ENCODE data around the gene PIK3R2. TPM values are rescaled to one million over a fixed set of nuclear protein-coding genes. Genes with fewer than 3 reads are reported as not detected.

The PIK3R2 gene
- total and polyA plus RNA-seq, 2 donors, result 6.5 to 15.1 TPM

GRCh38 chr19:18185538-18185937 lies 32.6 kb downstream of the PIK3R2 start:
- no peaks in the 10 kb centered on the region for H3K4me1 ChIP-seq (ENCODE audit: control insufficient read depth in 2 of 2, insufficient read depth in 2 of 2, low read length in 2 of 2)
- WGBS, result 93% methylated on average over 6 of the region's 6 CpGs
- H3K27me3 ChIP-seq (ENCODE audit: control insufficient read depth in 2 of 2, insufficient read depth in 1 of 2, low read length in 1 of 2), result peaks cover 0 to 3% of the 10 kb centered on the region in 2 donors
- no peak for DNase-seq (ENCODE audit: low read depth in 6 of 9, low spot score in 9 of 9)
- H3K9me3 ChIP-seq (ENCODE audit: control insufficient read depth in 2 of 2, insufficient read depth in 1 of 2, low read length in 1 of 2), result no peaks in the 10 kb centered on the region
- no peak overlapping the region for H3K4me3 ChIP-seq (ENCODE audit: low read length in 2 of 2)
- H3K36me3 ChIP-seq (ENCODE audit: control insufficient read depth in 2 of 2, insufficient read depth in 2 of 2, low read length in 1 of 2), result no peaks in the 10 kb centered on the region
- no peak overlapping the region for H3K27ac ChIP-seq (ENCODE audit: low read depth in 1 of 2, low read length in 1 of 2)

- Histone ChIP-seq H3K4me3 (ENCODE audit: low read length in 2 of 2) (no peak overlapping the region), H3K4me1 (ENCODE audit: control insufficient read depth in 2 of 2, insufficient read depth in 2 of 2, low read length in 2 of 2) (peaks cover 12 to 27% of the 10 kb centered on the region in 2 donors), H3K27me3 (ENCODE audit: control insufficient read depth in 2 of 2, insufficient read depth in 1 of 2, low read length in 1 of 2) (no peaks in the 10 kb centered on the region), H3K27ac (ENCODE audit: low read depth in 1 of 2, low read length in 1 of 2) (no peak overlapping the region), H3K36me3 (ENCODE audit: control insufficient read depth in 2 of 2, insufficient read depth in 2 of 2, low read length in 1 of 2) (no peaks in the 10 kb centered on the region), H3K9me3 (ENCODE audit: control insufficient read depth in 2 of 2, insufficient read depth in 1 of 2, low read length in 1 of 2) (peaks cover 0 to 5% of the 10 kb centered on the region in 2 donors)
- WGBS, result 98% methylated on average over 4 of the region's 4 CpGs
- DNase-seq (ENCODE audit: low read depth in 6 of 9, low spot score in 9 of 9), result no peak
Measured at GRCh38 chr19:18190278-18190677, 37.3 kb downstream of the PIK3R2 start.

GRCh38 chr19:18191640-18192062 lies 38.7 kb downstream of the PIK3R2 start:
- H3K9me3 ChIP-seq (ENCODE audit: control insufficient read depth in 2 of 2, insufficient read depth in 1 of 2, low read length in 1 of 2), result peaks cover 0 to 5% of the 10 kb centered on the region in 2 donors
- peak overlapping the region; percentile 62 to 84 for H3K27ac ChIP-seq (ENCODE audit: low read depth in 1 of 2, low read length in 1 of 2)
- H3K4me1 ChIP-seq (ENCODE audit: control insufficient read depth in 2 of 2, insufficient read depth in 2 of 2, low read length in 2 of 2), result peaks cover 12 to 27% of the 10 kb centered on the region in 2 donors
- 87% methylated on average over 5 of the region's 5 CpGs for WGBS
- no peak overlapping the region for H3K4me3 ChIP-seq (ENCODE audit: low read length in 2 of 2)
- peaks cover 7 to 8% of the 10 kb centered on the region in 2 donors for H3K36me3 ChIP-seq (ENCODE audit: control insufficient read depth in 2 of 2, insufficient read depth in 2 of 2, low read length in 1 of 2)
- H3K27me3 ChIP-seq (ENCODE audit: control insufficient read depth in 2 of 2, insufficient read depth in 1 of 2, low read length in 1 of 2), result no peaks in the 10 kb centered on the region
- no peak for DNase-seq (ENCODE audit: low read depth in 6 of 9, low spot score in 9 of 9)

GRCh38 chr19:18192673-18193387 lies 39.9 kb downstream of the PIK3R2 start, which contains the start of gene MPV17L2:
Gene MPV17L2 (plus strand): TSS chr19:18193218. CDS start chr19:18193282, 64 bp downstream.
- peak; percentile 92 to 99 (median 98) for DNase-seq (ENCODE audit: low read depth in 6 of 9, low spot score in 9 of 9)
- Histone ChIP-seq H3K9me3 (ENCODE audit: control insufficient read depth in 2 of 2, insufficient read depth in 1 of 2, low read length in 1 of 2) (peaks cover 0 to 5% of the 10 kb centered on the region in 2 donors), H3K27ac (ENCODE audit: low read depth in 1 of 2, low read length in 1 of 2) (peak within 1 kb of the TSS; percentile 84 to 89), H3K36me3 (ENCODE audit: control insufficient read depth in 2 of 2, insufficient read depth in 2 of 2, low read length in 1 of 2) (peaks cover 9 to 13% of the 10 kb centered on the region in 2 donors), H3K4me3 (ENCODE audit: low read length in 2 of 2) (peak within 1 kb of the TSS; percentile 75 to 81), H3K4me1 (ENCODE audit: control insufficient read depth in 2 of 2, insufficient read depth in 2 of 2, low read length in 2 of 2) (peaks cover 12 to 27% of the 10 kb centered on the region in 2 donors), H3K27me3 (ENCODE audit: control insufficient read depth in 2 of 2, insufficient read depth in 1 of 2, low read length in 1 of 2) (no peaks in the 10 kb centered on the region)
- WGBS, result under 1% methylated on average over 74 of the region's 74 CpGs

- 4% methylated on average over 46 of the region's 46 CpGs for WGBS
Measured at GRCh38 chr19:18193388-18194180, 40.6 kb downstream of the PIK3R2 start.

GRCh38 chr19:18194181-18194530 lies 41.2 kb downstream of the PIK3R2 start:
- peak overlapping the region in 1 of 2 donors; percentile 75 for H3K4me3 ChIP-seq (ENCODE audit: low read length in 2 of 2)

More at GRCh38 chr19:18193388-18194180, 40.6 kb downstream of the PIK3R2 start:
- Histone ChIP-seq H3K27ac (ENCODE audit: low read depth in 1 of 2, low read length in 1 of 2) (peak overlapping the region; percentile 64 to 86), H3K27me3 (ENCODE audit: control insufficient read depth in 2 of 2, insufficient read depth in 1 of 2, low read length in 1 of 2) (no peaks in the 10 kb centered on the region), H3K9me3 (ENCODE audit: control insufficient read depth in 2 of 2, insufficient read depth in 1 of 2, low read length in 1 of 2) (peaks cover 0 to 5% of the 10 kb centered on the region in 2 donors), H3K4me1 (ENCODE audit: control insufficient read depth in 2 of 2, insufficient read depth in 2 of 2, low read length in 2 of 2) (peaks cover 12 to 27% of the 10 kb centered on the region in 2 donors), H3K4me3 (ENCODE audit: low read length in 2 of 2) (peak overlapping the region; percentile 75 to 81), H3K36me3 (ENCODE audit: control insufficient read depth in 2 of 2, insufficient read depth in 2 of 2, low read length in 1 of 2) (peaks cover 9 to 18% of the 10 kb centered on the region in 2 donors)
- DNase-seq (ENCODE audit: low read depth in 6 of 9, low spot score in 9 of 9), result no peak

GRCh38 chr19:18194554-18195238 lies 41.7 kb downstream of the PIK3R2 start:
- H3K36me3 ChIP-seq (ENCODE audit: control insufficient read depth in 2 of 2, insufficient read depth in 2 of 2, low read length in 1 of 2), result peaks cover 11 to 18% of the 10 kb centered on the region in 2 donors
- H3K9me3 ChIP-seq (ENCODE audit: control insufficient read depth in 2 of 2, insufficient read depth in 1 of 2, low read length in 1 of 2), result peaks cover 0 to 5% of the 10 kb centered on the region in 2 donors
- 38% methylated on average over 27 of the region's 27 CpGs for WGBS
- peaks cover 12 to 27% of the 10 kb centered on the region in 2 donors for H3K4me1 ChIP-seq (ENCODE audit: control insufficient read depth in 2 of 2, insufficient read depth in 2 of 2, low read length in 2 of 2)
- H3K4me3 ChIP-seq (ENCODE audit: low read length in 2 of 2), result no peak overlapping the region
- no peaks in the 10 kb centered on the region for H3K27me3 ChIP-seq (ENCODE audit: control insufficient read depth in 2 of 2, insufficient read depth in 1 of 2, low read length in 1 of 2)
- H3K27ac ChIP-seq (ENCODE audit: low read depth in 1 of 2, low read length in 1 of 2), result no peak overlapping the region
- no peak for DNase-seq (ENCODE audit: low read depth in 6 of 9, low spot score in 9 of 9)

More at GRCh38 chr19:18194181-18194530, 41.2 kb downstream of the PIK3R2 start:
- WGBS, result 63% methylated on average over 12 of the region's 12 CpGs
- H3K9me3 ChIP-seq (ENCODE audit: control insufficient read depth in 2 of 2, insufficient read depth in 1 of 2, low read length in 1 of 2), result peaks cover 0 to 5% of the 10 kb centered on the region in 2 donors
- H3K36me3 ChIP-seq (ENCODE audit: control insufficient read depth in 2 of 2, insufficient read depth in 2 of 2, low read length in 1 of 2), result peaks cover 11 to 18% of the 10 kb centered on the region in 2 donors
- H3K4me1 ChIP-seq (ENCODE audit: control insufficient read depth in 2 of 2, insufficient read depth in 2 of 2, low read length in 2 of 2), result peaks cover 12 to 27% of the 10 kb centered on the region in 2 donors
- no peak overlapping the region for H3K27ac ChIP-seq (ENCODE audit: low read depth in 1 of 2, low read length in 1 of 2)
- no peaks in the 10 kb centered on the region for H3K27me3 ChIP-seq (ENCODE audit: control insufficient read depth in 2 of 2, insufficient read depth in 1 of 2, low read length in 1 of 2)
- no peak for DNase-seq (ENCODE audit: low read depth in 6 of 9, low spot score in 9 of 9)

- Histone ChIP-seq H3K27ac (ENCODE audit: low read depth in 1 of 2, low read length in 1 of 2) (no peak overlapping the region), H3K27me3 (ENCODE audit: control insufficient read depth in 2 of 2, insufficient read depth in 1 of 2, low read length in 1 of 2) (no peaks in the 10 kb centered on the region), H3K4me1 (ENCODE audit: control insufficient read depth in 2 of 2, insufficient read depth in 2 of 2, low read length in 2 of 2) (peaks cover 12 to 27% of the 10 kb centered on the region in 2 donors), H3K4me3 (ENCODE audit: low read length in 2 of 2) (no peak overlapping the region), H3K9me3 (ENCODE audit: control insufficient read depth in 2 of 2, insufficient read depth in 1 of 2, low read length in 1 of 2) (peaks cover 0 to 5% of the 10 kb centered on the region in 2 donors), H3K36me3 (ENCODE audit: control insufficient read depth in 2 of 2, insufficient read depth in 2 of 2, low read length in 1 of 2) (peaks cover 11 to 18% of the 10 kb centered on the region in 2 donors)
- 98% methylated on average over 7 of the region's 7 CpGs for WGBS
- DNase-seq (ENCODE audit: low read depth in 6 of 9, low spot score in 9 of 9), result no peak
Measured at GRCh38 chr19:18196511-18196845, 43.5 kb downstream of the PIK3R2 start.

Measured in thymus (tissue), 11 donors.